CD4-positive, alpha-beta T cell treated with Interleukin-17A for 1 hour (primary cell): ENCODE measurements around the gene MYO10.
"Not testable (repeated sequence)": the region's sequence is repeated elsewhere in the genome, so short reads cannot be mapped to it uniquely, and the experiment has no call there.

Experiments
- DNase-seq: peaks from one replicate; pipeline ENCODE4 v3.0.0-alpha.2; 2020

The MYO10 gene

DNA sequence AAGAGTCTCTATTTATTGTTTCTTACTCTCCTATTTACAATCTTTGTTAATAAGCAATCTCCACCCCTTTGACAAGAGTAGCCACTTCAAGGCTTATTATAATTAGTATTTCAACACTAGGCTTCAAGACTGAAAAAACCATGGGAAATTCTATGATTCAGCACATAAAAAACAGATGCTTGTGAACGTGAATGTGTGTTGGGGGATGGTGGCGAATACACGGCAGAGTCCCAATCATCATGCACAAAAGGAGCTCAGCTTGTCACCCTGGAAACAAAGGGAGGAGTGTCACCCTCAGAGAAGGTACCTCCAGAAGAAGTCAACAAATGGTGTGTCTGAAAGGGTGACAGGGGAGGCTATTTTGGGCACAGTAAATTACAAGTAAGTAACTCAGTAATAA lies 162.1 kb downstream of the MYO10 start:
- DNase-seq, result no peak

DNA sequence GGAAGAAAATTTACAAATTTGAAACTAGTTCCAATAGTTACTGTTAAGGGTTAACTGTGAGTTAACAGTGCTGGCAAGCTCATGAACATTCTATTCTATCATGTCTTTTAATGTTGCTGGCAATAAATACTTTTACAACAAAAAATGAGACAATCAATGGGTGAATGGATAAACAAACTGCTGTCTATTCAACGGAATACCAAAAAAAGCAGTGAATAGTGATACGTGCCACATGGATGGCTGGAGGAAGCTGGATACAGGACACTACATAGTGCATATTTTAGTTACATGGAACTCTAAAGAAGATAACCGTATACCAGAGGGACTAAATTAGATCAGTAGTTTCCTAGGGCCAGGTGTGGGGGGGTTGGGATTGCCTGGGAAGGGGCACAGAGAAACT lies 163.5 kb downstream of the MYO10 start:
- no peak for DNase-seq

DNA sequence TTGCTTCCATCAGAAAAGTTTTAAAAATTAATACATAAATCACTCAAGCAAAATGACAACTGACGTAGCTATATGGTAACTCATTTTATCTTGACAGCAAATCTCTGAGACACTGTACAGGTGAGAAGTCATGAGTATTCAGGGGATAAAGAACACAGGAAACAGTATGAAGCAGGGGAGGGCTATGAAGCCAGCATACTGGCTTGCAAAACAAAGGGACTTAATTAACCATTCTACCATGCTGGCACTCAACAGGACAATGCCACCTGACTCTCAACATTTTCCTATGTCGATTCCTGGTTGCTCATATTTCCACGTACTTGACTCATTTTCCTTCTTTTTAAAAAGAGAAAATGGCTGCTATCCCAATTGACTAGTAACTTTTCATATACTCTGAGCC lies 167.9 kb downstream of the MYO10 start:
- no peak for DNase-seq

DNA sequence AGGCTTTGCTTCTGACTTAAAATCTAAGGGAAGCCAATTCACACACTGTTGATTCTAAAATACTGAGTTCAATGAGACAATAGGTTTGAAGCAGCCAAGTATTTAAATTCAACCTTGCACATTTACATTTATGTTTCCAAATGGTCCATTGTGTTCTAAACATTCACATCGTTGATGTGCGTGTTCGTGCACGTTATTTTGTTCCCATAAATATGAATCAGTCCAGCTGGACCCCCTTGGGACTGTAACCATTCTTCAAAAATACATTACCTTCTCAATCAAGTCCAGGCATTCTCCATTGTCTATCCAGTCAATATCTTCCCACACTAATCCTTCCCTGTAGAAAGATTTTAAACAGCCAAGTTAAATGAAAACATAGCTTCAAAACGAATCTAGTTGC lies 172.9 kb downstream of the MYO10 start:
- no peak for DNase-seq

DNA sequence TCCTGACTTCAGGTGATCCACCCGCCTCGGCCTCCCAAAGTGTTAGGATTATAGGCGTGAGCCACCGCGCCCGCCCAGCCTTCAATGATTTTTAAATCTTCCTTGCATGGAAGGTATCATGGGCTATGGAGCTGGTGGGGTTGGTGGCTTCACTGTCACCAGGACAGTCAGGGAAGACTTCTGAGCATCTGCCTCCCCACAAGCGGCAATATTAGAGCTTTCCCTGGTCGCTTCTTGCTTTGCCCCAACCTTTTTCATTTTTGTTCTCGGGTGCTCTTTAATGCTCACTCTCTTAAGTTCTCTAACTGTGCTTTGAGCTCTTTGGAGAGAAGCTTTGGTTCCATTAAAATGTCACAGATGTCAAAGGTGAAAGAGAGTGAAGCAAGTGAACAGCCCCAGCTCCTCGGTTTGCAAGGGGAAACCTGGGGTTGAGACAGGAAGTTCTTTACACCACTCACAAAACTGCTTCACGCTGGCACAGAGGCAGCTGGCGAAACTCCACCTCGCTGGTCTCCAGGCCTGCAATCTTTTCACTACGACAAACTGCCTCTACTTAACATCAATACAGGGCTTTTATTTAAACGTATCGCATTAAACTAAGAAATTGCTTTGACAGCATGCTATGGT lies 176.8 kb downstream of the MYO10 start:
- DNase-seq, result peak; percentile 2

DNA sequence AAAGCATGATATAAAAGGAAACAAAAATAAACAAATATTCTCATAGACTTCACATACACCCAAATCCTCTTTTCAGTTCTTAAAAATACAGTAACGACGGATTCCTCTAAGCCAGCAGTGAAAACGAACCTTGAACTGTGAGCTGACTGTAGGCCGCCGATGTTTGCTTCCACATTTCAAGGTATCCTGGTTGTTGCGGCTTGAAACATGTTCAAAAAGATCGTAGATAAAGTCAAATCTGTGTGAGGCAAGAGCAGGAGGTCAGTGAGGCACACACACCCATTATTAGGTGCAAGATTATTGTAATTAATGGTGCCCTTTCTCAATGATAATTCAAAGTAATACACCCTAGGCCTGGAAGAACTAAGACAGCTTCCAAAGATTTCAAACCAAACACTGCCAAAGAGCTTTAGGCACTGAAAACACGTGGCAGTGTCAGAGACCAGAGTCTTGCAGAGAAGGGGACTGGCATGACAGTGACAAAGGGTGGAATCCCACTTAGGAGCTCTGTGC lies 178.0 kb downstream of the MYO10 start:
- no peak for DNase-seq

DNA sequence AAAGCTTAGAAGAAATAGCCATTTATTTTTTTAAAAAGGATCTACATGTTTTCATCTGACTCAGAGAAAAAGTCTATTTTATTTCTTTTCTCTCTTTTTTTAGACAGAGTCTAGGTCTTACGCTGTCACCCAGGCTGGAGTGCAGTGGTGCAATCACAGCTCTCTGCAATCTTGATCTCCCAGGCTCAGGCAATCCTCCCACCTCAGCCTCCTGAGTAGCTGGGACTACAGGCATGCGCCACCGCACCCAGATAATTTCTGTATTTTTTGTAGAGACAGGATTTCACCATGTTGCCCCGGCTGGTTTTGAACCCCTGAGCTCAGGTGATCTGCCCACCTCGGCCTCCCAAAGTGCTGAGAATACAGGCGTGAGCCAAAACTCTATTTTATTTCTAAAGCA lies 178.5 kb downstream of the MYO10 start:
- DNase-seq, result not testable (repeated sequence)

DNA sequence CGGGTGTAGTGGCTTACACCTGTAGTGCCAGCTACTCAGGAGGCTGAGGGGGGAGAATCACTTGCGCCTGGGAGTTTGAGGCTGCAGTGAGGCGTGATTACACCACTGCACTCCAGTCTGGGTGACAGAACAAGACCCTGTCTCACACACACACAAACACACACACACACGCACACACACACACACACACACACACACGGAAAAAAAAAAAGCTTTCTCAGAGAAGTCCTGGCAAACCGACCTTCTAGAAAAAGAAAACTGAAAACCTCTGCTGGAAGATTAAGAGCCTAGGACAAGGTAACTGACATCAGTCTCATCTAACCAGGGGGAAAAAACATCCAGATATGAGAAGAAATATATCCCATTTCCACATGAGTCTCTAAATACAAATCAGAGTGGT lies 178.9 kb downstream of the MYO10 start:
- DNase-seq, result no peak

DNA sequence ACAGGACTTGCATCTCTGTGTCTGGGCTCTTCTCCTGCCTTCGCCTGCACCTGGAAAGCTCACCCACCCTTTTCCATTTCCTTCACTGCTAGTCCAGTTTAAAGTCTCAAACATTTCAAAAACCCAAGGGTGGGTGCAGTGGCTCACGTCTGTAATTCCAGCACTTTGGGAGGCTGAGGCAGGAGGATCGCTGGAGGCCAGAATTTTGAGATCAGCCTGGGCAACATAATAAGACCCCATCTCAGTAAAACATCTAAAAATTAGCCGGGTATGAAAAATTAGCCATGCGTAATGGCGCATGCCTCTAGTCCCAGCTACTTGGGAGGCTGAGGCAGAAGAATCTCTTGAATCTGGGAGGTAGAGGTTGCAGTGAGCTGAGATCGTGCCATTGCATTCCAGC lies 179.4 kb downstream of the MYO10 start:
- DNase-seq, result no peak

DNA sequence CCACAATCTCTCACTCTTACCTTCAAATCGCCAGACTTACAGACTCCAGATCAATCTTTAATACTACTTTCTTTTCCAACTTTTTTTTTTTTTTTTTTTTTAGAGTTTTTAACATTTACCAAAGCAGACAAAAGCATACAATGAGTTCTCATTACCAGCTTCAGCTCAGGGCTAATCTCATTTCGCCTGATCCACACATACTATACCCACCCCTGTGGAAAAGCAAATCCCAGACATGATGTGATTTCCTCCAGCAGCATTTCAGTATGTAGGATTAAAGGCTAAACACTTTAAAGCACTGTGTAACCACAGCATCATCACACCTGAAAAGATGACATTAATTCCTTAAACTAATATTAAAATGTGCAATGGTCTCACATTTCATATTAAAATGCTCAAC lies 180.4 kb downstream of the MYO10 start:
- no peak for DNase-seq

DNA sequence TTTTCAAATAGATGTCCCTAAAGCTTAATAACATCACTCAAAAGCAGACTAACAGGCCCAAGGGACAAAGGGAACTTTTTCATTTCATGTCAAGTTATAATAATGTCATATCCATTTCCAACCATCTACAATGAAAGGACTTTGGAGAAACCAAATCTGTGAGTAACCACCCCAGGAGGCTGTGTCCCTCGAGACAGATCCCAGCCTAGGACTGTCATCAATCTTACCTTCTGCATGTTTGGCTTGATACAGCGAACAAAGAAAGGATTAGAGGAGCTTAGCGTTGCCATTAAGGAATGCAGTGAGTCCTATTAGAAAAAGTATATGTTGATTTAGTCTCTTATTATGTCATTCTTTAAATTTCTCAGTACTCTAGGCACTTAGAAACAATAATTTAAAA lies 181.5 kb downstream of the MYO10 start:
- DNase-seq, result no peak

DNA sequence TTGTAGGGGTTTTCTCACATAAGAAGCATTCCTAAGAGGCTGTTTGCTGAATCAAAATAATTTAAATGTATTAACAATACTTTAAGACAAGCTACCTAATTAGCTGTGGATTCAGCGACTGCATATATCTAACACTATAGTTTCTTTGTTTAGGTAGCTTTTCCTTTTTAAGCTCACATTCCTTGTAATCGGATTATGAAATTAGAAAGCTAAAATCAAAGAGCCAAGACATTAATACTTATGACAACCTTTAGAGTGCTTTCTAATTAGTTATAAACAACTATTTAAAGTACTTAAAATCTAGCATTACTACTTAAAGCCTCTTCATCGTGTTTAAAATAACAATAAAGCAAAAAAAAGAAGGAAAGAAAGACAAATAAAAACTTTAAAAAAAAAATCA lies 182.0 kb downstream of the MYO10 start:
- DNase-seq, result no peak

DNA sequence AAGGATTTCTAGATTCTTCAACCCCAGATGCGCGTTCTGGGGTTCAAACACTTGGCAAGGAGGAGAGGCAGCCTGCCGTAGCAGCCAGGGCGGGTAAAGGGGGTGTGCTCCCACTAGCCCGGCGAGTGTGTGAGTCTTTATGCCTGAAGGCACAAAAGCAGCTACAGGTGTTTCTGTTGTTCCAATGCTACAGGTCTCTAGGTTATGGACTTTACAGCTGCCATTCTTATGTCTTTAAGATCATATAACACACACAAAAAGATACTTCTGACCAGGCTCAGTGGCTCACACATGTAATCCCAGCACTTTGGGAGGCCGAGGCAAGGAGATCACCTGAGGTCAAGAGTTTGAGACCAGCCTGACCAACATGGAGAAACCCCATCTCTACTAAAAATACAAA lies 185.6 kb downstream of the MYO10 start:
- no peak for DNase-seq

DNA sequence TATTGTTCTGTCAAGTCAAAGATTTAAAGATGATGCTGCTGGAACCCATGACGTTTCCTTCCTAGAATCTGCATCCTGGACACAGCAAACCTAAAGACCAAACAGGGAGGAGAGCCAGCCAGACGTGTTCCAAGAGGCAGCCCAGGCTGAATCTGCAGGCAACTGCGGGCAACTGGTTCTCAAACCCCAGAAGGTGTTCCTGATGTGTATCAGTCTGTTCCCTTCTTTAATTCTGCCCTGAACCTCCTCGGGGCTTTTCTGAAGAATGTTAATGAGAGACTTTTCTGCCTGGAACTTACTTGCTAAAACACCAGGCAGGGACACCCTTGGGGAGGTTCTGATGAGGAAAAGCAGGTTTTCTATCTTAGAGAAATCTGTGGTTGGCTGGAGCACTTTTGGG lies 186.5 kb downstream of the MYO10 start:
- DNase-seq, result no peak

DNA sequence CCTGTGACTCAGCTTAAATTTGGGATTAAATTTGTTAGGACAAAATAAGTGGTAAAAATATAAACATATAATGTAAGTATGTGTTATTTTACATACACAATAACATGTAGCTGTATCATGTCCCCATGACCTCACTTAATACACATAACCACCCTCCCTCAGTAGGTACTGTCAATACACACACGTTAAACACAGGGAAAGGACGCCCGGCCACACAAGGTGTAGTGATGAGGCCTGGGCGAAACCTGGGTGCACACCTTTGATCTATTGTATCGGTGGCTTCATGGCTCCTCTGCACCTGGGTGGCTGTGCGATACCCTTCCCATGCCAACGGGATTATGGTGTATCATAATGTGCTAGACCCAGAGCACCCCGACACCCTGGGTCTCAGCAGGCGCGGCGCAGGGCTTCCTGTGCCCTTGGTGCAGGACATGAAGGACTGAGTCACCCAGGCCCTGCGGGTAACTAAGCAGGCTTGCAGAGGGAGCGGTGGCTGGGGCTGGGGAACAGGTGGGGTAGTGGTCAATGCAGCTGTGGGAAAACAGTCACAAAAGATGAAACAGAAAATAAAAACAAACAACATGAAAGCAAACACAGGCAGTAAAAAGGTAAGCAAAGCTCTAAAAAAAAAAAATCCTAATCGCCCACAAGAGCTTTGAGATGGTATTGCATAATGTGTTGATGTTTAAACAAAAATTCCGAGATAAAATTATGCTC lies 191.8 kb downstream of the MYO10 start:
- DNase-seq, result no peak

DNA sequence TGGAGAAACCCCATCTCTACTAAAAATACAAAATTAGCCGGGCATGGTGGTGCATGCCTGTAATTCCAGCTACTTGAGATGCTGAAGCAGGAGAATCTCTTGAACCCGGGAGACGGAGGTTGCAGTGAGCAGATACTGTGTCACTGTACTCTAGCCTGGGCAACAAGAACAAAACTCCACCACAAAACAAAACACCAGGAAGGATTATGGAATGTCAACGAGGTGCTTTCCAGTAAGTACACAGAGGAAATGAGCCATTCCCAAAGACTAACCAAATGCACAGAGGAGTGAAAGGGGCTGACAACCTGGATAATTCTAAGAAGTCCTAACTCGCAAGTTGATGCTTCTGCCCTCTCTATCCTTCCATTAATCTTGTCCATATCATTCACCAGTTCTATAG lies 193.2 kb downstream of the MYO10 start:
- no peak for DNase-seq

DNA sequence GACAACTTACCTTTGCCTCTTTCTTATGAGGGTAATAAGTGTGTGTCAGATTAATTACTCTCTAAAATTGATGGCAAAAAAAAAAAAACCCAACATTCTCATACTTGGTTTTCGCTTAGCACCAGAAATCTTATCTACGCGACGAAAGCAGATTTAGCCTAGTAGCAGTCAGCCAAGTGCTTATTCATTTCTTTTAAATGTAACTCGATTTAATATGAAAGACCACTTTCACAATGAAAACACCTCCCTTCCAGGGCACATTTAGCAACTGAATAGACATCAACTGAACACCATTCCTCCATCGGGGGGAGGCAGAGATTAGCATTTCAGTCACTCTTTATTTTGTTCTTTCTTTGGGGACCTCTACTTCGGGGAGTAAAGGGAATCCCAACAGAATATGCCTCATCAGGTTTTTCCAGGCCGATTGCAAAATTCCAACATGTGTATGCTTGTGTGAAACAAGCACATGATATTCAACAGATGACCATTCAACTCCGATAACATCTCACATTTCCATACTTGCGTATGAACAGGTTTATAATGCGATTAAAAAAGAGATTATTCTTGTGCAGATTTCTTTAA lies 195.2 kb downstream of the MYO10 start:
- DNase-seq, result no peak

DNA sequence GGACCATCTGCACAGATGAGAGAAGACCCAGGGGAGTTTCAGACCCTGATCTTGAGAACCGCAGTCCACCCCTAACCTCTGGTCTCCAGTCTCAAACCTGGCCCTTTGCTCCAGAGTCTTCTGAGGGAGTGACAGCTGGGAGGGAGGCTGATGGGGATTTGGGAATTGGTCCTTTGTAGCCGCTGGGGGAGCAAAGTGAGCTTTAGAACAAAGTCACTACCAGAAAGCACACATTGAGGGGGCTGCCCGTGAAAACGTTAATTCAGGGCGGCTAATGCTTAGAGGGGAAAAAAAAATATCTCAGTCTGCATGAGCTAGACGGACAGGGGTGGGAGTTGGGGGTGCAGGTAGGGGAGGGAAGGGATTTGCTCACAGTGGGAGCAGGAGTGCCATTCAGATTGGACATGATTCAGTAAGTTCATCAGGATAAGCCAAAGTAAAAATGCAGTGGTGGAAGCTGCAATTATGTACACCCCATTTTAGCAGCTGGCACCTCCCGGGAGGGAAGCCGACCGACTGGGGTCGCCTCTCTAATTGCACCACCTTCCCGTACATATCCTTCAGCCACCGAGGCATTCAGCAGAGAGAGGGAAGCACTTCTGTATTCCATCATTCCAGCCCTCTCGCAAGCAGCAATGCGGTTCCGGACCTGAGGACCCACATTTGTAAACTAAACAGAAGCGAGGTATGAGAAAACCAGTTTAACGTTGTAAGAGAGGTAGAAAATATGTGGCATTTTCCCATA lies 195.8 kb downstream of the MYO10 start:
- DNase-seq, result no peak

DNA sequence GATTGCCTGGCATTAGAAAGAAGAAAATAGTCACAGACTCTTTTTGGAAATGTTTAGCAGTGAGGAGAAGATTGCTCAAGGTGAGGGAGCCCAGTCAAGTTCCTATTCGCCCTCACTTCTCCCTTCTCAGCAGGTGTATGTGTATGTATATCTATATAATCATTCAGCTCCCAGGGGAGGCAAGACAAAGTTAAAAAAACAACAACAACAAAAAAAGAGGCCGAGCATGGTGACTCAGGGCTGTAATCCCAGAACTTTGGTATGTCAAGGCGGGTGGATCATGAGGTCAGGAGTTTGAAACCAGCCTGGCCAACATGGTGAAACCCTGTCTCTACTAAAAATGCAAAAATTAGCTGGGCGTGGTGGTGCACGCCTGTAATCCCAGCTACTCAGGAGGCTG lies 197.7 kb downstream of the MYO10 start:
- not testable (repeated sequence) for DNase-seq

DNA sequence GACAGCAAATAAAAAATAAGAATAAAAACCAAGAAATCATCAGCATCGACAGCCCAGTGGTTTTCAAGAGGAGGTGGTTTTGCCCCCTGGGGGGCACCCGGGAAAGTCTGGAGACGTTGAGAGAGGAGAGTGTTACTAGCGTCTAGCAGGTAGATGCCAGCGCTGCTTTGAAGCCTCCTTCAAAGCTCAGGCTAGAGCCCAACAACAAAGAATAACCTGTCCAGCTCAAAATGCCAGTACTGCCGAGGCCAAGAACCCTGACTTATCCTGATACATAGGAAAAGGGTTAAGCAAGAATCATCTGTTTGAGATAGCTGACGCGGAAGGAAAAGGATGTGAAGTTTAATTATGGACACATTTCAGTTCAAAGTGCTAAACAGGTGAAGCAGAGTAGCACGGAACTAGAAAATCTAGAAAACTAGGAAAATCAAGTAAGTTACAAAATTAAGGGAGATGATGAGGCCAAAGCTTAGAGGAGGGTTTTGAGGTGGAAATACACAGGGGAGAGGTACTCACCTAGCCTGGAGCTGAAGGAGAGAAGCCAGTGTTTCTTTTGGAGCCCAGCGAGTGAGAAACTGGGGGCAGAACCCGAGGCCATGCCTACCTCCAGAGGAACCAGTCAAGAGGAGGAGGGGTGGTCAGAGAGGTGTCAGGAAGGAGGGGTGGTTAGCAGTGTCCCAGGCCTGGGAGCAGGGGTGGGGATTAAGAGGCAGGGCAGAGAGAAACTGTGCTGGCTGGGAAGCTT lies 198.3 kb downstream of the MYO10 start:
- no peak for DNase-seq

DNA sequence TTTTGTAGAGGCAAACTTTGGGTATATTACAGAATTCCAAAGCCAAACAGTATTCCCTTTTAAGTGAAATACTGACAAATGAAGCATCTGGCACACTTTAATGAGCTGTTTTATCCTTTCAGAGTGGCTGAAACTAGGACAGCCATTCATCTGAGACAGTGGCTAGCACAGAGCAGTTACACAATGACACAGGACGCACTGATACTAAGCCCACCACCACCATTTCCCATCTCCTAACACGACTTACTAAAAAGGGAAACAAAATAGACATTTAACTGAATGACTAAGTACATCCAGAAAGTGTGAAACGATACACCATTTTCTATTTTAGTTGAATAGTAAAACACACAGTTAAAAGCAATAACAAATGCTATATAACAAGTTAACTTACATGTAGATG lies 198.9 kb downstream of the MYO10 start:
- DNase-seq, result no peak

DNA sequence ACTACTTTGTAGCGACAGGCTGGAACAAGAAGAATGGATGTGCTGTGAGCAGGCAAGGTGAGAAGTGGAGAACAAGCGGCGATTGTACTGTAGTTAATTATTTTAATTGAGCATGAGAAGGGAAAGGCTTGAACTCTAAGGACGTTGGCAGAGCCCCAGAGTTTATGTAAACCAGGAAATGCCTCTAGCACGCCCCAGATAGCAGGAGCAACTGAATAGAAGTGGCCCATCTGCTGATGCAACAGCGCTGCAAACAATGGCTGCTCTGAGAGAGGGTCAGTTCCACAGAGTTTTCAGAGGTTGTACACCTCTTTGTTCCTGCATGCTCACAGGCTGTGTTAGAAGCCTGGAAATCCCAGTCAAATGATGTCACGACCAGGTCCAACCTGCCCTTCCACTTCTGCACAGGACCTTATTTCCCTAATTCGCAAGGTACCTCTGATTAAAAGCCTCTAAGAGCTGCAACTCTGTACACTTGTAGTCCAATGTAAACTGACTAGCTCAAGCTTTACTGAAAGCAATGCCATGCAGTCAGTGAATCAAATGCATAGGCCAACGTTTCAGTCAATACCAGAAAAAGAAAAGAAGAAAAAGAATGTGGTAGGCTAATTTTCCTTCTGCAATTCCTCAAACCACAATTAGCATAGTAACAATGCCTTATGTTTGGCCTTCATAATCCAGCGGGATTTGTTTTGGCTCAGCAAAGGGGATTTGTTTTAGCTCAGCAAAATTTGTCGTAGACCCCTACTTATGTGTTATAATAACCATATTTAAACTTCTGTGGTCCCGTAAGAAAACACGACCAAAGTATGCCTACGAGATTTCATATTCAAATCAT lies 199.7 kb downstream of the MYO10 start:
- no peak for DNase-seq
